ENCODE results near the gene UBTD1.

Gene UBTD1

GRCh38 chr10:97563337-97563736 lies 64.6 kb downstream of the UBTD1 start:
- DNase-seq (ENCODE audit: extremely low read depth, low read depth): no peak
- no peak for TF ChIP-seq CTCF (IDR thresholded peaks at IDR 0.05; ENCODE audit: low read depth, low read length)

- no peak for DNase-seq (ENCODE audit: extremely low read depth, low read depth)
- TF ChIP-seq CTCF (IDR thresholded peaks at IDR 0.05; ENCODE audit: low read depth, low read length): no peak
Measured at GRCh38 chr10:97564776-97565175, 66.1 kb downstream of the UBTD1 start.

DNA sequence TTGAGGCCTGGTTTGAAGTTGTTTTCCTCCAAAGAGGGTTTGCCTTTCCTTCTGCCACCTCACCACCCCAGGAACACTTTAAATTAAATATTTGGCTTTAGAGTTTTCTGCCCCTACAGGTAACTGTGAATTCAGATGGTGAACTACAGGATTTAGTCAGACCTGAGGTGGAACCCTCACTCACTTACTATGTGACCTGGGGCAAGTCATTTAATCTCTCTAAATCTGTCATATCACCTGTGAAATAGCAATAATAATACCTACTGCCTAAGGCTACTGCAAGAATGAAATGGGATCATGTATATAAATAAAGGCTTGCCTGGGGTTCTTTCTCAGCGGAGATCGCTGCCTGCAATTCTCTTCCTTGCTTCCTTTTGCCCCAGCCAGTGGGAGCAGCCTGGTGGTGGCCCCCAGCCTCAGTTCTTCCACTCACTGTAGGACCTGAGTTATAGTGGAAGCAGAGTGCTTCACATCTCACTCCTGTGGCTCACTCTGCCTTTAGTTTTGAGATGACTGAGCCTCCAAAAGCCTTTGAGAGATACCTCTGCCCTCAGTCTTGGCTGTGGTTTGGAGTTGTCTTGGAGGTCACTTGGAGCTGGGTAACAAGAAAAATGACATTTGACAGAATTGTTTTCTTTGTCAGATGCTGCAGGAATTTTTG lies 67.7 kb downstream of the UBTD1 start:
- TF ChIP-seq CTCF (IDR thresholded peaks at IDR 0.05; ENCODE audit: low read depth, low read length): no peak
- no peak for DNase-seq (ENCODE audit: extremely low read depth, low read depth)

GRCh38 chr10:97567891-97568290 lies 69.2 kb downstream of the UBTD1 start:
- DNase-seq (ENCODE audit: extremely low read depth, low read depth): no peak
- TF ChIP-seq CTCF (IDR thresholded peaks at IDR 0.05; ENCODE audit: low read depth, low read length): no peak

GRCh38 chr10:97570146-97570788 lies 71.5 kb downstream of the UBTD1 start:
- no peak for TF ChIP-seq CTCF (IDR thresholded peaks at IDR 0.05; ENCODE audit: low read depth, low read length)
- DNase-seq (ENCODE audit: extremely low read depth, low read depth): no peak

DNA sequence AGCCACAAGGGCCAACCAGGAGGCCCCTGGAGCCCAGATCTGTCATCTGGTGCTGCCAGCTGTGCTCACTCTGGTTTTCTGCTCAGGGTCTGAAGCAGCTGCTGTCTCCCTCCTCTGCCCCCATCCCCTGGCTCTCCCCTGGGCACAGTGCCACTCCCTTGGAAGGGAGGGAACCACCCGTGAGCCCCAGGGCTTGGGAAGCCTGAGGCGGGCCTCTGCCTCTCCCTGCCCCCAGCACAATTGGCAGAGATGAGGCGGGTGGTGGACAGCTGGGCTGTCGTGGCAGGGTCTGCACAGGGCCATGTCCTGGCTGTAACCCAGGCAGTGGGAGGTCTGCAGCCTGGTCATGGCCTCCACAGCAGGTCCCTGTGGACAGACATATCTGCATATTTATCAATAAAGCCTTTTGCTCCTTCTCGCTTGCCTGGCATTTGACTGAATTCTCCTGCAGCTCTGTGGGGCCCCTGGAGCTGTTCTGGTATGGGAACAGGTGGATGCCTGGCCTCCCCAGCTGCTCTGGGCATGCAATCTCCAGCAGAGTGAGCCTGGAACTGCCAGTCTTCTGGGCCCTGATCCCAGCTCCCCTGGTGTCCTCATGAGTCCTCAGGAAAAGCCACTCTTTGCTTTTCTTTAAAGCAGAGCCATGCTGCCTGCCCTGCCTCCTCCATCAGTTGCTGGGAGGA lies 72.2 kb downstream of the UBTD1 start:
- DNase-seq (ENCODE audit: extremely low read depth, low read depth): no peak
- no peak for TF ChIP-seq CTCF (IDR thresholded peaks at IDR 0.05; ENCODE audit: low read depth, low read length)

- DNase-seq (ENCODE audit: extremely low read depth, low read depth): no peak
- TF ChIP-seq CTCF (IDR thresholded peaks at IDR 0.05; ENCODE audit: low read depth, low read length): no peak
Measured at GRCh38 chr10:97571622-97572021, 72.9 kb downstream of the UBTD1 start.
